Measurements from ENCODE around the gene NAPA.
A peak's percentile ranks its signal among the peaks of the same experiment; 100 is the strongest.

Gene NAPA

GRCh38 chr19:47450478-47450877 is 64.4 kb downstream of the NAPA start:
- DNase-seq: no peak

DNA sequence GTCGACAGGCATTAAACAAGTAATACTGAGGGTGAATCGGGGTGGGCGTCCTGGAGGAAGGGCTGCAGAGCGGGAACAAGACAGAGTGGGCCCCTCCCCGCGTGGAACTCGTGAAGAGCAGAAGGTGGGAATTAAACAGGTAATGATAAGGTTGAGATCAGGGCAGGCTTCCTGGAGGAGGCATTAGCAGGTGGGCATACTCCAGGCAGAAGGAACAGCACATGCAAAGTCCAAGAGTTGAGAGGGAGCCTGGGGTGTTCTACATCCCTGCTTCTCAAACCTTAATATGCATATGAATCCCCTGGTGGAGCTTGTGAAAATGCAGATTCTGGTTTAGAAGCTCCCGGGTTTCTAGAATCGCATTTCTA is 66.5 kb downstream of the NAPA start:
- DNase-seq: no peak

DNA sequence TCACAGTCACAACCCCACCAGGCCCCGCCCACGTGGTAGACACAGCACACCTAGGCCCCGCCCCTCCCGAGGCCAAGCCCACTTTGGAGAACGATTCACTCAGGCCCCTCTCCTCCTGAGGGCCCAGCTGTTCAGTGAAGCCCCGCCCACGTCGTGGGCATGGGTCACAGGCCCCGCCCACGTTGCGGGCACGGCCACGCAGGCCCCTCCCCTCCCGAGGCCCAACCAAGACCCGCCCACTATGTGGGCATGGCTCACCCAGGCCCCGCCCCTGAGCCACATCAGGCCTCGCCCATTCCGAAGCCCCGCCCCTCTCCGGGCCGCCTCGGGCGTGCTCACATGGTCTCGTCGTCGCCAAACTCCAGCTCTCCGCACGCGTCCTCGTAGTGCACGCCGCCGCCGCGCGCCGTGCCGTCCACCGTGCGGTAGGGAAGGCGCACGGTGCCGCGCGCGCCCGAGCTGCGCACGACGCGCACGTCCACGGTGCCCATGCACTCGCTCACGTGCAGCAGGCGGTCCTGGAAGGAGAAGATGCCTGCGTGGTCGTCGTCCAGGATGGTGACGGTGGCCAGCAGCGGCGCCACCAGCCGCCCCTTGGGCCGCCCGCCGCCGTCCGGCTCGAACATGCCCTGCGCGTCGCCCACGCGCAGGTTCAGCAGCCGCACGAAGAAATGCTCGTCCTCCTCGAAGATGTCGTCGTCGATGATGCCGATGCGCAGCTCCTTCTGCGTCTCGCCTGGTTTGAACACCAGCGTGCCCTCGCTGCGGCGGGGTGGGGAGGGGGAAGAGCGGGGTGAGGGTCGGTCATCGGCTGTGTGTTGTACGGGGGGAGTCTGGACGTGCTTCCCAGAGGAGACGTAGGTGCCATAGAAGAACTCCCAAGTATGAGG is 67.1 kb downstream of the NAPA start:
- DNase-seq: peak; percentile 93 to 95

DNA sequence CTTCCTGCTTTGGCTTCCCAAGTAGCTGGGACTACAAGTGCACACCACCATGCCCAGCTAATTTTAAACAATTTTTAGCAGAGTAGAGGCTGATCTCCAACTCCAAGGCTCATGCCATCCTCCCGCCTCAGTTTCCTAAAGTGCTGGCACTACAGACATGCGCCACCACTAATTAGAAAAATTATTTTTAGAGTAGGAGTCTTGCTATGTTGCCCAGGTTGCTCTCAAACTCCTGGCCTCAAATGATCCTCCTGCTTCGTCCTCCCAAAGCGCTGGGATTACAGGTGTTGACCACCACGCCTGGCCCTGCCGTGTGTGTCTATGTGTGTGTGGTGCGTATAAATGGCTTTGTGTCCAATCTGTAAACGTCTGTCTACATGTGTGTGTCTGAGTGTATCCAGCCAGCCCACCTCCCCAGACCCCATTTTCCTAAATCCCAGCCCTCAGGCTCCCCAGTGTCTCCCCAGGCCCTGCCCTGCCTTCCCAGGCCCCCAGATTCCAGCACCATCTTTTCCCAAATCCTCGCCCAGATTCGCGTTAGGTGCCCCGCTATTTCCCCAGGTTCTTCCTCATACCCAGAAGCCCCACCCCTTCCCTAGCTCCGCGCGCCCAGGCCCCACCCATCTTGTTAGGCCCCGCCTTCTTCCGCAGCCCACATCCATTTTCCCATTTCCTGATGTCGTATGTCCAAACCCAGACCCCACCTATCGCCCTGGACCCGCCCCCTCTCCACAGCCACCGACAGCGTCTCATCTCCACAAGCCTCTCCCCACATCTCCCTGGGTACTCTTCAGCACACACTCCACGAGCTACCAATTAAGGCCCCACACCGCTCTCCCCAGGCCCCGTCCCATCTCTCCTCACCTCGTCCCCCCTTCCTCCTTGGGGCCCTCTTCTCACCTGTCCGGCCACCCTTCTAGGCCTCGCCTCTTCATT is 68.1 kb downstream of the NAPA start:
- DNase-seq: peak; percentile 88 to 93

DNA sequence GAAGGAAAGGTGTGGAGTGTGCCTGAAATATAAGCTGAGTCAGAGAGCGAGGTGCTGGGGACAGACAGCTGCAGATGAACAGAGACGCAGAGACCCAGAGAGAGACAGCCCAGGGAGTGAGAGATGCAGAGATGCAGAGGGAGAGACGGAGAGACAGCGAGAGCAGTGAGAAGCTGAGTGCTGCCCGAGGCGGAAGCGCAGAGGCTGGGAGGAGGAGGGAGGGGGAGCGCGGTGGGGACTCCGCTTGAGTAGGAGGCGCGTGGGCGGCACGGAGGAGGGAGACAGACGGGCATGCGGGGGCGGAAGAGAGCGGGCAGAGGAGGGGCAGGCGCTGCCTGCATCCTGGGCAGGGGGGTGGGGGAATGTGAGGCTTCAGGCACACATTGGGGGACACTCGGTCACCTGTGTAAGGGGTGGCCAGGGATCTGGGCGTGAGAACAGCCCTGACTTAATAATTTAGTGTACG is 68.9 kb downstream of the NAPA start:
- peak in 1 of 2 experiments; percentile 25 for DNase-seq

- no peak for DNase-seq
Measured at GRCh38 chr19:47445527-47445926, 69.3 kb downstream of the NAPA start.

DNA sequence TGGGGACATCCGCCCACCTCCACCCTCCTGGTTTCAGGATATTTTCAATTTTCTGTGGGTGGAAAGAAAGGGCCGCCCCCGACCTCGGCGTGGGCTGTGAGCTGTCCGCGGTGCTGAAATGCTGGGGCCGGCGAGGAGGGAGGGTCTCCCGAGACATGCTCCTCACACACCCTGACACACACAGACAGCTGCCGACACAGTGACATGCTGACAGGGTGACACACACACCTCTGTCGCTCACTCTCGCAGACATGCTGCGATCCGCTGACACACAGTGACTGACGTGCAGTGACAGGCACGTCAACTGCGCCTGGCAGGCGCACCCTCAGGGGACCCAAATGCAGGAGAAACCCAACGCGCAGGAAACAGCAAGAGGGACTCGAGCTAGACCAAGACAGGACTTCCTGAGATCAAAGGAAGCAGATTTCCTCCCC is 70.5 kb downstream of the NAPA start:
- no peak for DNase-seq

DNA sequence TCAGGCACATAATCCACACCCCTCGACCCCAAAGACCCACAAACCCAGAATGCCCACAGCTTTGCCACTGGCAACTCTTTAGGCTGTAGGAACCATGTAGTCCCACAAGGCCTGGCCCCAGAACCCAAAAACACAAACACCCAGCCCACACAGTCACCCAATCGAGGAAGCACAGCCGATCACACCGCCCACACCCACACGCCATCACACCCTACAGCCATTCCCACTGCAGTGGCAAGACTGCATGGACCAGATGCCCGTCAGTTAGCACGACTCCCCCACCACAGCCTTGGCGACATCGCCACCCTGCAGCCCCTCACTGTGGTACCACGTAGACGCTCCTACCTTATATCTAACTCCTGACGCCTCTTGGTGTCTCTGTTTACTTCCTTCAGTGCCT is 71.5 kb downstream of the NAPA start:
- no peak for DNase-seq

DNA sequence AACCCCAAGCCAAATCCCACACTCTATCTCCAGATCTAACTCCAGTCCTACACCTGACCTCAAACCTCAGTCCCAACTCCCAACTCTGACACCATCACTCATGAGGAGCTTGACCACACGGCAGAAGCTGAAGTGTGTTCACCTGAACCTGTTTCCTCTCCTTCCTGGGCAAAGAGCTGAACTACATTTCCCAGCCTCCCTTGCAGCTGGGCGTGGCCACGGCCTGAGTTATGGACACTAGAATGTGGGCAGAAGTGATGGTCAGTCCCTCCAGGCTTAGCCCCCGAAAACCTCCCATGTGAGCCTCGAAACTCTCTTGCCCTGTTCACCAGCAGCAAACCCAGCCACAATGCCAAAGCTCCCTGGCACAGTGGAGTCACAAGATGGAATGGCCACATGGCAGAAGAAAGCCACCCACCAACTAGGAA is 76.1 kb downstream of the NAPA start:
- no peak for DNase-seq
